K562 (cell line): Measurements from ENCODE around the gene UBXN11. TPM values are rescaled to one million over a fixed set of nuclear protein-coding genes. Genes with fewer than 3 reads are reported as not detected.
A peak's percentile ranks its signal among the peaks of the same experiment; 100 is the strongest.

ENCODE experiments used
- ATF4 ChIP-seq: fragments of 450-650 bp; formaldehyde crosslinking; IDR thresholded peaks from 2 replicates; pipeline ENCODE4 v1.4.0; 2022; ENCODE audit warnings: mild to moderate bottlenecking, moderate library complexity
- BDP1 ChIP-seq: IDR thresholded peaks from 3 replicates; pipeline ENCODE4 v1.6.1; 2011; ENCODE audit not compliant: insufficient read length, insufficient read depth
- BRD9 ChIP-seq: fragments of 450-650 bp; IDR thresholded peaks from 2 replicates; pipeline ENCODE4 v1.6.1; 2018; ENCODE audit warnings: low read depth; ENCODE audit not compliant: partially characterized antibody
- BRF2 ChIP-seq: IDR thresholded peaks from 3 replicates; pipeline ENCODE4 v1.6.1; 2011; ENCODE audit warnings: borderline replicate concordance, mild to moderate bottlenecking; ENCODE audit not compliant: insufficient read length, insufficient read depth
- CCAR2 ChIP-seq: fragments of 200-400 bp; formaldehyde crosslinking; IDR thresholded peaks from 2 replicates; pipeline ENCODE4 v1.6.1; 2017; ENCODE audit warnings: mild to moderate bottlenecking, low read depth, low read length
- CTCF ChIP-seq, 3 experiments: IDR thresholded peaks in 2 of 3; conservative IDR thresholded peaks in 1 of 3; 2 replicates each; pipeline ENCODE4 v1.5.1; 2011 to 2012; ENCODE audit warnings: low read length in 3 of 3, mild to moderate bottlenecking in 3 of 3, control low read depth in 2 of 3, improper control_type of control experiment in 1 of 3, inconsistent platforms in 1 of 3, low read depth in 1 of 3, mixed read lengths in 1 of 3, moderate library complexity in 1 of 3; ENCODE audit not compliant: insufficient read depth in 2 of 3
- KDM1A ChIP-seq, 2 experiments: fragments of 450-650 bp; IDR thresholded peaks; 2 replicates each; pipeline ENCODE4 v1.6.1; 2016; ENCODE audit warnings: mild to moderate bottlenecking in 2 of 2
- MEF2D ChIP-seq: conservative IDR thresholded peaks from 2 replicates; pipeline ENCODE4 v1.6.1; 2016; ENCODE audit warnings: low read depth, missing genetic modification characterization, missing compliant biosample characterization
- MTA2 ChIP-seq: fragments of 450-650 bp; IDR thresholded peaks from 2 replicates; pipeline ENCODE4 v1.6.1; 2016; ENCODE audit warnings: low read depth
- PCBP1 ChIP-seq: fragments of 200-400 bp; formaldehyde crosslinking; IDR thresholded peaks from 2 replicates; pipeline ENCODE4 v1.6.1; 2018; ENCODE audit warnings: mild to moderate bottlenecking, low read depth, low read length; ENCODE audit not compliant: poor library complexity, severe bottlenecking
- SP1 ChIP-seq: sonication (generic); formaldehyde crosslinking; IDR thresholded peaks from 2 replicates; pipeline ENCODE4 v1.8.1; 2022; ENCODE audit warnings: mild to moderate bottlenecking, missing genetic modification reagents
- TARDBP ChIP-seq: fragments of 450-650 bp; IDR thresholded peaks from 2 replicates; pipeline ENCODE4 v1.6.1; 2016
- TCF15 ChIP-seq: fragments of 250-450 bp; sonication (Bioruptor Pico); IDR thresholded peaks from 2 replicates; pipeline ENCODE4 v1.8.0; 2022; ENCODE audit warnings: moderate library complexity, mild to moderate bottlenecking, inconsistent platforms
- YBX1 ChIP-seq: fragments of 450-650 bp; IDR thresholded peaks from 2 replicates; pipeline ENCODE4 v1.7.1; 2016; ENCODE audit warnings: mild to moderate bottlenecking
- ZNF263 ChIP-seq: sonication (generic); formaldehyde crosslinking; IDR thresholded peaks from 2 replicates; pipeline ENCODE4 v1.8.0; 2022; ENCODE audit warnings: mild to moderate bottlenecking, missing genetic modification reagents, borderline replicate concordance
- ZNF449 ChIP-seq: fragments of 250-450 bp; sonication (Bioruptor Pico); IDR thresholded peaks from 2 replicates; pipeline ENCODE4 v1.8.0; 2022; ENCODE audit warnings: moderate library complexity, mild to moderate bottlenecking, inconsistent platforms
- ZNF584 ChIP-seq: fragments of 200-800 bp; sonication (Bioruptor generic); IDR thresholded peaks from 2 replicates; pipeline ENCODE4 v1.6.1; 2016; ENCODE audit warnings: low read depth, mild to moderate bottlenecking, missing genetic modification characterization, missing compliant biosample characterization
- ZNF639 ChIP-seq, 2 experiments: fragments of 200-800 bp in 1 of 2; sonication (Bioruptor generic) in 1 of 2; sonication (generic) in 1 of 2; formaldehyde crosslinking in 1 of 2; IDR thresholded peaks in 1 of 2; conservative IDR thresholded peaks in 1 of 2; 2 replicates each; pipeline versions ENCODE4 v1.5.0 to v1.6.1; 2016 to 2020; ENCODE audit warnings: missing compliant biosample characterization in 1 of 2, missing genetic modification characterization in 1 of 2, missing genetic modification reagents in 1 of 2
- ZNF830 ChIP-seq: fragments of 250-450 bp; sonication (Bioruptor Pico); IDR thresholded peaks from 2 replicates; pipeline ENCODE4 v1.5.0; 2021; ENCODE audit warnings: mild to moderate bottlenecking
- polyA plus RNA-seq, 8 experiments: library from polyadenylated mRNA; depleted of rRNA in 4 of 8; stranded (reverse) in 5 of 8; unstranded in 3 of 8; fragments of >200 nt; fragmentation: Nextera tagmentation in 2 of 8; fragmentation: Illumina TruSeq in 1 of 8; extraction: Ambion mirVana in 2 of 8; extraction: Trizol in 1 of 8; gene quantifications; 2 replicates each; pipeline versions ENCODE4 v1.2.1 to v1.2.3, GENCODE V29; 2011 to 2014; ENCODE audit warnings: inconsistent platforms in 1 of 8, missing spikeins in 1 of 8
- total RNA-seq, 7 experiments: library from RNA; depleted of rRNA in 6 of 7; stranded (reverse); fragments of >200 nt in 6 of 7; fragmentation: Illumina TruSeq in 2 of 7; extraction: Trizol in 2 of 7; gene quantifications; 2 replicates each; pipeline versions ENCODE4 v1.2.1 to v1.2.3, GENCODE V29; 2011 to 2021; ENCODE audit warnings: low replicate concordance in 1 of 7

UBXN11 gene
- total and polyA plus RNA-seq, 9 of the 15 experiments (the other 6 are each of a cell fraction or from before 2014, with no cell fraction given): 0.48 to 34.3 (median 11.3) TPM

GRCh38 chr1:26275580-26276431 lies 30.6 kb downstream of the UBXN11 start (continued):
- TF ChIP-seq SP1 (peak; percentile 53; the same call in 1 of the 2 replicates), PCBP1 (no peak), TARDBP (no peak; the same call in 1 of the 2 replicates), BRD9 (no peak), ZNF639 (CRISPR knock-in tag; conservative IDR thresholded peaks at IDR 0.05 in 1 of 2, IDR thresholded peaks at IDR 0.05 in 1 of 2) (no peak), ZNF449 (no peak), CCAR2 (no peak), ATF4 (CRISPR knock-in tag) (no peak), TCF15 (CRISPR knock-in tag) (no peak), CTCF (IDR thresholded peaks at IDR 0.05 in 2 of 3, conservative IDR thresholded peaks at IDR 0.05 in 1 of 3; ENCODE audit: insufficient read depth in 2 of 3, low read depth in 1 of 3, low read length in 3 of 3) (peak; percentile 88 to 94 (median 94)), MEF2D (0 out of 2 replicates have a peak, but pooled peaks have one; percentile 21), BDP1 (no peak), BRF2 (no peak), ZNF830 (CRISPR knock-in tag) (no peak), YBX1 (no peak), ZNF263 (0 out of 2 replicates have a peak, but pooled peaks have one; percentile 24), ZNF584 (CRISPR knock-in tag) (0 out of 2 replicates have a peak, but pooled peaks have one; percentile 30), MTA2 (no peak), KDM1A (IDR thresholded peaks at IDR 0.05) (peak; percentile 28 to 46; a peak in 2 of 4 replicates)
